ENCODE results near the gene GPR141.

The GPR141 gene

GRCh38 chr7:37690206-37690605, 6.6 kb downstream of the GPR141 start:
- TF ChIP-seq EP300 (IDR thresholded peaks at IDR 0.05; ENCODE audit: borderline replicate concordance) (no peak), TCF12 (IDR thresholded peaks at IDR 0.05; ENCODE audit: low read depth) (no peak), REST (IDR thresholded peaks at IDR 0.05; ENCODE audit: low read depth) (no peak), NFIC (IDR thresholded peaks at IDR 0.05) (no peak), FOXM1 (IDR thresholded peaks at IDR 0.05; ENCODE audit: borderline replicate concordance, low read depth) (no peak), MAX (IDR thresholded peaks at IDR 0.05) (no peak), RAD21 (IDR thresholded peaks at IDR 0.05; ENCODE audit: low read depth) (no peak), TEAD4 (IDR thresholded peaks at IDR 0.05) (no peak), ZBTB7A (IDR thresholded peaks at IDR 0.05; ENCODE audit: low read depth) (no peak), YY1 (IDR thresholded peaks at IDR 0.05; ENCODE audit: low read depth) (no peak), USF1 (IDR thresholded peaks at IDR 0.05) (no peak), EGR1 (IDR thresholded peaks at IDR 0.05) (no peak), TAF1 (IDR thresholded peaks at IDR 0.05; ENCODE audit: low read depth) (no peak), CEBPB (IDR thresholded peaks at IDR 0.05) (no peak)

GRCh38 chr7:37694208-37695094, 10.9 kb downstream of the GPR141 start:
- TF ChIP-seq TCF12 (IDR thresholded peaks at IDR 0.05; ENCODE audit: low read depth): no peak
- TF ChIP-seq FOXM1 (IDR thresholded peaks at IDR 0.05; ENCODE audit: borderline replicate concordance, low read depth): no peak
- no peak for TF ChIP-seq MAX (IDR thresholded peaks at IDR 0.05)
- no peak for TF ChIP-seq EP300 (IDR thresholded peaks at IDR 0.05; ENCODE audit: borderline replicate concordance)

GRCh38 chr7:37698276-37698675, 14.7 kb downstream of the GPR141 start:
- no peak for TF ChIP-seq YY1 (IDR thresholded peaks at IDR 0.05; ENCODE audit: low read depth)
- TF ChIP-seq FOXM1 (IDR thresholded peaks at IDR 0.05; ENCODE audit: borderline replicate concordance, low read depth): no peak
- TF ChIP-seq MAX (IDR thresholded peaks at IDR 0.05): no peak
- TF ChIP-seq REST (IDR thresholded peaks at IDR 0.05; ENCODE audit: low read depth): no peak
- TF ChIP-seq TAF1 (IDR thresholded peaks at IDR 0.05; ENCODE audit: low read depth): no peak
- TF ChIP-seq TCF12 (IDR thresholded peaks at IDR 0.05; ENCODE audit: low read depth): no peak
- TF ChIP-seq USF1 (IDR thresholded peaks at IDR 0.05): no peak
- TF ChIP-seq EGR1 (IDR thresholded peaks at IDR 0.05): no peak
- no peak for TF ChIP-seq TEAD4 (IDR thresholded peaks at IDR 0.05)

GRCh38 chr7:37698782-37699181, 15.2 kb downstream of the GPR141 start:
- no peak for TF ChIP-seq REST (IDR thresholded peaks at IDR 0.05; ENCODE audit: low read depth)
- TF ChIP-seq USF1 (IDR thresholded peaks at IDR 0.05): no peak
